Subcutaneous adipose tissue (tissue), 4 donors: ENCODE measurements around the gene SCUBE1. TPM values are rescaled to one million over a fixed set of nuclear protein-coding genes. Genes with fewer than 3 reads are reported as not detected.

Experiments used
- total RNA-seq, 4 donors: library from RNA; depleted of rRNA; stranded (reverse); fragments of >200 nt; gene quantifications; one replicate each; pipeline ENCODE4 v1.1.0, GENCODE V29; 2016
- TF ChIP-seq, protein P1 (sequence below): fragments of 450-650 bp; IDR thresholded peaks from one replicate; pipeline ENCODE4 v1.5.1; 2016; ENCODE audit warnings: low read depth, mild to moderate bottlenecking, control low read depth, antibody characterized with exemption, moderate library complexity

The SCUBE1 gene
- total RNA-seq, 4 donors from 2014 or later: 0.66 to 4.6 (median 1.7) TPM

DNA sequence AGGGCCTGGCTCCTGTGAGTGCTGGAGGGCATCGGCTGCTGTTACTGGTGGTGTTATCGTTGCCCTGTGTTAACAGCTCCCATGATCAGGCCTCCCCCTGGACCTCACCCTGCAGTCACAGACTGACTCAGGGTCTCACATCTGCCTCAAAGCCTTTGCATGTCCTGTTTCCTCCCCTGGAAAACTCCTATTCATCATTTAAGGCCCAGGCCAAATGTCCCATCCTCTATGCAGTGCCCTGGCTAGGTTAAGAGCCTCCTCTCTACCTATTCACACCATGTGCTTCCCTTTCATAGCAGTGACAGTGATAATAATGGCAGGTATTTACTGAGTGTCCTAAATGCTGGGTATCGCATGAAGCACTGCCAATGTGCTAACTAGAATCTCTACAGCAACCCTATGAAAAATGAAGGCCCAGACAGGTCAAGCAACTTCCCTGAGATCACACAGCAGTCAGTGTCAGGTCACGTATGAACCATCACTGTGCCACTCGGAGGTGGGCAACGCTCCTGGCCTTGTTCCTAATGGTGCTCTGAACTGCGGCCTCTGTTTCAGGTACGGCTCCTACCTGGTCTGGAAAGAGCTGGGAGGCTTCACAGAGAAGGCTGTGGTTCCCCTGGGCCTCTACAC lies 182.6 kb downstream of the SCUBE1 start:
- TF ChIP-seq, protein P1, sequence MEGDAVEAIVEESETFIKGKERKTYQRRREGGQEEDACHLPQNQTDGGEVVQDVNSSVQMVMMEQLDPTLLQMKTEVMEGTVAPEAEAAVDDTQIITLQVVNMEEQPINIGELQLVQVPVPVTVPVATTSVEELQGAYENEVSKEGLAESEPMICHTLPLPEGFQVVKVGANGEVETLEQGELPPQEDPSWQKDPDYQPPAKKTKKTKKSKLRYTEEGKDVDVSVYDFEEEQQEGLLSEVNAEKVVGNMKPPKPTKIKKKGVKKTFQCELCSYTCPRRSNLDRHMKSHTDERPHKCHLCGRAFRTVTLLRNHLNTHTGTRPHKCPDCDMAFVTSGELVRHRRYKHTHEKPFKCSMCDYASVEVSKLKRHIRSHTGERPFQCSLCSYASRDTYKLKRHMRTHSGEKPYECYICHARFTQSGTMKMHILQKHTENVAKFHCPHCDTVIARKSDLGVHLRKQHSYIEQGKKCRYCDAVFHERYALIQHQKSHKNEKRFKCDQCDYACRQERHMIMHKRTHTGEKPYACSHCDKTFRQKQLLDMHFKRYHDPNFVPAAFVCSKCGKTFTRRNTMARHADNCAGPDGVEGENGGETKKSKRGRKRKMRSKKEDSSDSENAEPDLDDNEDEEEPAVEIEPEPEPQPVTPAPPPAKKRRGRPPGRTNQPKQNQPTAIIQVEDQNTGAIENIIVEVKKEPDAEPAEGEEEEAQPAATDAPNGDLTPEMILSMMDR: no peak

DNA sequence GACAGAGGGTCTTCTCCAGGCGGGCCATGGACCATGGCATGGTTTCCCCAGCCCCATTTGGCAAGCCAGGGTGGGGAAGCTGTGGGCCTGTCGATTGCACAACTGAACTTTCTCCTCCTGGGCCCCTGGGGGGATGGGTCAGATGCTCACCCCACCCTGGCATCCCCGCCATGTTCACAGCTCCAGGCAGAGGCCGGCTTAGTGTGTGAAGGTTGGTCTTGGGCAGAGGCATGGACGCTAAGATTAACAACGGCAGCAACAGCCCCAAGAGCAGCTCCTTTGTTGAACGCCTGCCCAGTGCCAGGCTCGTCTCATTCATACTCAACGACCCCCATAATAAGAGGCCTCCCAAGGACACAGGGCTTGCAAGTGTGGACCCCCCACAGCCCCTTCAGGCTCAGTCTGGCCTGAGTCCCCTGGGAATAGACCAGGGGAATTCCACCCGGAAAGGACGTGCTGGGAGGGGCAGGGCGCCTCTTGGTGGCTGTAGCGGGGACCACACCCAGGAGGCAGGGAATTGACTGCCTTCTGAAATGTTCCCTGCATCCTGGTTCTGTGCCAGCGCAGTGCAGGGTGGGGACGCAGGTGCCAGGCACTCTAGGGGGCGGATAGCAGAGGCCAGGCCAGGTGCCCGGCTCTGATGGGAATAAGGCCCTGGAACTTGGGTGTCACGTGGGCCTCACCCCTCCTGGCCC lies 183.5 kb downstream of the SCUBE1 start:
- TF ChIP-seq, protein P1: no peak

DNA sequence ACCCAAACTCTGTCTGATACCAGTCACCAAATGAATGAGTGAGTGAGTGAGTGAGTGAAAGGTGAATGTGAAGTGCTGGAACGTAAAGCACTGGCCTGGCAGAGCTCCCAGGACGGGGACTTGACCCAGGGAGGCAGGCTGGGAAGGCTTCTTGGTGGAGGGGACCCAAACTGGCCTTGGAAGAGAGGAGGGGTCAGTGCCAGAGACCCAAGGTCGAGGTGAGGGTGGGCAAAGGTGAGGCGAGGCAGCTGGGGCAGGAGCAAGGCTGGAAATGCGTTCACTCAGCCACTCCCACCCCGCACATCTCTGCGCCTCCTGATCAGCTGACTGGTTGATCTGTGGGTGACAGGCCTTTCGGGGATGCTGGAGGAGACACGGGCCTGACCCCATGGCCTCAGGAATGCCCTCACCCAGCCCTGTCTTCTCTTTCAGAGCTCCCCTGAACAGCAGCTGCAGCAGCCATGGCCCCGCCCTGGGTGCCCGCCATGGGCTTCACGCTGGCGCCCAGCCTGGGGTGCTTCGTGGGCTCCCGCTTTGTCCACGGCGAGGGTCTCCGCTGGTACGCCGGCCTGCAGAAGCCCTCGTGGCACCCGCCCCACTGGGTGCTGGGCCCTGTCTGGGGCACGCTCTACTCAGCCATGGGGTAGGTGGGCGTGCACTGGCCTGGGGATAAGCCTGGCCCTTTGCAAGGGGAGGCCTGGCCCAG lies 184.2 kb downstream of the SCUBE1 start:
- TF ChIP-seq, protein P1: no peak

DNA sequence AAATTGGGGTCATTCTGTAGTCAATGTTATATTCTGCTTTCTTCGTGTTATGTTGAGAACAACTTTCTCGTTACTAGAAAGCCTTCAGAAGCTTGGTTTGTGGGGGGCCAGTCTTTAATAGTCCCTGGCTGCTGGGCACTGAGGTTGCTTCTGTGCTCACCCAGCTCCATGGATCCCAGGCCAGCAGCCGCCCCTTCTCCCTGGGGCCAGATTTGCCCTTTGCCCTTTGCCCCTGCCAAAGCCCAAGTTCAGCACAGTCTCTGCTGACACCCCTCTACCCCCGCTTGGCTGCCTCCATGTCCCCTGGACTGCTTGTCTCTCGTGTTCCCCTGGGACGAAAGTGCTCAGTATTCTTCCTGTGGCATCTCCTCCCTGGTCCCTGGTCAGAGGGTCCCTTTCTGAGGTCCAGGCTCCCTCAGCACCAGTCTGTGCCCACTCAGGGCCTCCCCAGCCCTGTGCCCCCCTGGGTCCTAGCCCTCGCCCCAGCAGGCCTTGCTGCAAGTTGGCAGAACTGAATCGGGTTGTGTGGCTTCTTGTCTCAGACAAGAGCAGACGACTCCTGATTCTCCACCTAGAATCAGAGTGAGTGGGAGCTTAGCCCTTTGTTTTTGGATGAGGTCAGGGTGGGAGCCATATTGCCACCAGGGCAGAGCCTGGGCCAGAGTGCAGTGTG lies 185.2 kb downstream of the SCUBE1 start:
- TF ChIP-seq, protein P1: no peak

DNA sequence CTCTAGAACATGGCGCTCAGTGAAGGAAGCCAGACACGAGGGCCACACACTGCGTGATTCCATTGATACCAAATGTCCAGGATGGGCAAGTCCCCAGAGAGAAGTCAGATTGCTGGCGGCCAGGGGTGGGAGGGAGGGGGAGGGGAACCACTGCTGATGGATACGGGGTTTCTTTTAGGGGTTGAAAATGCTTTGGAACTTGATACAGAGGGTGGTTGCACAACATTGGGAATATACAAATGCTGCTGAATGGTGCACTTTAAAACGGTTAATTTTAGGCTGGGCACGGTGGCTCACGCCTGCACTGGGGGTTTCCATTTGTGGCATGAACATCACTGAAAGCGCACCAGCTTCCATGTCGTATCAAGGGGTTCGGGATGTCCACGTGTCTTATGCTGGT lies 186.8 kb downstream of the SCUBE1 start:
- TF ChIP-seq, protein P1: no peak

DNA sequence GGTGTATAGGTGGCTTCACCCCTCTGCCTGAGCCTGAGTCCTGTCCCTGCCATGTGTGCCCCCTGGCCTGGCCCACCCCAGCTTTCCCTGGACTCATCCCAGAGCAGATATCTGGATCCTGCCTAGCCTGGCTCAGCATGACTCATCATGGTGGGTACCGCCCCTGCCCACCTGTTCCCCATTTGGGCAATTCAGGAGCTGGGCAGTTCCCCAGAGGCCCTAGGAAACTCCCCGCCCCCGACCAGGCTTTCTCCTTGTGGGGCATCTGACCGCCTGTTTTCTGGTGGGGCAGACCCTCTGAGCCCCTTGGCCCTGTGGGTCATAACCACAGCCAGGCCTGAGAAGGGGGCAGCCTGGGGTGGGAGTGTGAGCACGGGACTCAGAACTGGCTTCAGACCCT lies 187.4 kb downstream of the SCUBE1 start:
- TF ChIP-seq, protein P1: no peak
